NCI-H2081 (cell line): Measurements from ENCODE around the gene RBMS1.
"Not testable (repeated sequence)": the region's sequence is repeated elsewhere in the genome, so short reads cannot be mapped to it uniquely, and the experiment has no call there.

Experiments
- DNase-seq, 2 experiments: peaks; one replicate each; lab custom pipeline; 2025; lab: John Stamatoyannopoulos, UW

Gene RBMS1

GRCh38 chr2:160469621-160470204 is 23.9 kb downstream of the RBMS1 start:
- DNase-seq: no peak

- no peak for DNase-seq
These were observed 24.4 kb downstream of the RBMS1 start for GRCh38 chr2:160469164-160469563.

- no peak for DNase-seq
These were observed 26.5 kb downstream of the RBMS1 start for GRCh38 chr2:160467086-160467485.

- DNase-seq: no peak
These were observed 28.2 kb downstream of the RBMS1 start for GRCh38 chr2:160465406-160465805.

- no peak for DNase-seq
These were observed 28.6 kb downstream of the RBMS1 start for GRCh38 chr2:160465002-160465401.

- DNase-seq: no peak
These were observed 29.6 kb downstream of the RBMS1 start for GRCh38 chr2:160464017-160464416.

GRCh38 chr2:160463245-160463644 is 30.4 kb downstream of the RBMS1 start:
- no peak for DNase-seq

GRCh38 chr2:160460333-160460731 is 33.3 kb downstream of the RBMS1 start:
- DNase-seq: no peak

- no peak for DNase-seq
These were observed 33.9 kb downstream of the RBMS1 start for GRCh38 chr2:160459538-160460332.

- no peak for DNase-seq
These were observed 34.7 kb downstream of the RBMS1 start for GRCh38 chr2:160458718-160459453.

- DNase-seq: no peak
These were observed 36.0 kb downstream of the RBMS1 start for GRCh38 chr2:160457588-160457987.

- DNase-seq: no peak
These were observed 39.4 kb downstream of the RBMS1 start for GRCh38 chr2:160454070-160454797.

GRCh38 chr2:160453111-160453820 is 40.3 kb downstream of the RBMS1 start:
- DNase-seq: no peak

- DNase-seq: no peak
These were observed 43.1 kb downstream of the RBMS1 start for GRCh38 chr2:160450486-160450885.

GRCh38 chr2:160448821-160449220 is 44.8 kb downstream of the RBMS1 start:
- DNase-seq: not testable (repeated sequence)

- no peak for DNase-seq
These were observed 47.9 kb downstream of the RBMS1 start for GRCh38 chr2:160445673-160446072.

- DNase-seq: no peak
These were observed 51.0 kb downstream of the RBMS1 start for GRCh38 chr2:160442603-160443002.

- peak in 1 of 2 experiments; percentile 17 for DNase-seq
These were observed 52.7 kb downstream of the RBMS1 start for GRCh38 chr2:160440888-160441287.

GRCh38 chr2:160439038-160439437 is 54.6 kb downstream of the RBMS1 start:
- not testable (repeated sequence) for DNase-seq

GRCh38 chr2:160437273-160437672 is 56.3 kb downstream of the RBMS1 start:
- DNase-seq: no peak

GRCh38 chr2:160434254-160434948 is 59.2 kb downstream of the RBMS1 start:
- no peak for DNase-seq
